Neural cell (in vitro differentiated cells): ENCODE results near the gene RAD51B.

Source experiments
- POLR2AphosphoS5 ChIP-seq: IDR thresholded peaks from 2 replicates; pipeline ENCODE4 v1.6.1; 2012
- RAD21 ChIP-seq: fragments of 450-650 bp; conservative IDR thresholded peaks from 2 replicates; pipeline ENCODE4 v1.6.1; 2014; ENCODE audit warnings: antibody characterized with exemption, mild to moderate bottlenecking, moderate library complexity
- TF ChIP-seq, protein P1 (sequence below): fragments of 450-650 bp; IDR thresholded peaks from 2 replicates; pipeline ENCODE4 v1.5.1; 2014; ENCODE audit warnings: antibody characterized with exemption, mild to moderate bottlenecking, moderate library complexity; ENCODE audit not compliant: poor library complexity, severe bottlenecking

DNA sequence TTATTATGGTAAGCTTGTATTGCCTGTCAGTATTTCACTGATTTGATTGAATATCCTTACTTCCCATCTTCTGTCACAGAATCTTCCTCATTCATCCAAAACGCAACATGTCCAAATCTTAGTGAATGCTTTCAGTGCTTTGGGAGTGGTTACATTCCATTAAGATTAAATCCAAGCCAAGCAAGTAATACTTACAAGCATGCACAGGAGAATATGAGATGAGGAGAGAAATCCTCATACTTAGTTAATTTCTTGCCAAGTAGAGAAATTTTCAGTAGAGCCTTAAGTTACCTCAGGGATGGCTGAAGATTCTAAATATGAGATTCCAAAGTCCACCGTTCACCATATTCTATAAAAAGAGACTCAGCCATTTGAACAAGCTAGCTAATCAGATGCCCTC is 316.0 kb downstream of the RAD51B start:
- TF ChIP-seq, protein P1, sequence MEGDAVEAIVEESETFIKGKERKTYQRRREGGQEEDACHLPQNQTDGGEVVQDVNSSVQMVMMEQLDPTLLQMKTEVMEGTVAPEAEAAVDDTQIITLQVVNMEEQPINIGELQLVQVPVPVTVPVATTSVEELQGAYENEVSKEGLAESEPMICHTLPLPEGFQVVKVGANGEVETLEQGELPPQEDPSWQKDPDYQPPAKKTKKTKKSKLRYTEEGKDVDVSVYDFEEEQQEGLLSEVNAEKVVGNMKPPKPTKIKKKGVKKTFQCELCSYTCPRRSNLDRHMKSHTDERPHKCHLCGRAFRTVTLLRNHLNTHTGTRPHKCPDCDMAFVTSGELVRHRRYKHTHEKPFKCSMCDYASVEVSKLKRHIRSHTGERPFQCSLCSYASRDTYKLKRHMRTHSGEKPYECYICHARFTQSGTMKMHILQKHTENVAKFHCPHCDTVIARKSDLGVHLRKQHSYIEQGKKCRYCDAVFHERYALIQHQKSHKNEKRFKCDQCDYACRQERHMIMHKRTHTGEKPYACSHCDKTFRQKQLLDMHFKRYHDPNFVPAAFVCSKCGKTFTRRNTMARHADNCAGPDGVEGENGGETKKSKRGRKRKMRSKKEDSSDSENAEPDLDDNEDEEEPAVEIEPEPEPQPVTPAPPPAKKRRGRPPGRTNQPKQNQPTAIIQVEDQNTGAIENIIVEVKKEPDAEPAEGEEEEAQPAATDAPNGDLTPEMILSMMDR, result no peak
- TF ChIP-seq POLR2AphosphoS5, result no peak
- no peak for TF ChIP-seq RAD21
